A549 (cell line): ENCODE results near the gene STARD13.

Experiments used
- CTCF ChIP-seq: fragments of >200 bp; sonication (Bioruptor Twin); formaldehyde crosslinking; IDR thresholded peaks from 3 replicates; pipeline ENCODE4 v1.5.1; 2016
- ESRRA ChIP-seq: fragments of 150-350 bp; IDR thresholded peaks from 2 replicates; pipeline ENCODE4 v1.6.1; 2014; ENCODE audit warnings: mild to moderate bottlenecking, low read length, borderline replicate concordance
- JUN ChIP-seq, 2 experiments: fragments of >200 bp; sonication (Bioruptor Twin); formaldehyde crosslinking; IDR thresholded peaks; 2 replicates in 1 of 2; 3 replicates in 1 of 2; pipeline ENCODE4 v1.6.1; 2016 to 2017

GRCh38 chr13:33210090-33210489 is 75.5 kb downstream of the STARD13 start:
- no peak for TF ChIP-seq JUN (IDR thresholded peaks at IDR 0.05)
- no peak for TF ChIP-seq CTCF
- no peak for TF ChIP-seq ESRRA
